ENCODE data around the gene GSC2. TPM values are rescaled to one million over a fixed set of nuclear protein-coding genes. Genes with fewer than 3 reads are reported as not detected.
A peak's percentile ranks its signal among the peaks of the same experiment; 100 is the strongest.

GSC2 gene
- total and polyA plus RNA-seq, 8 donors, result not detected

DNA sequence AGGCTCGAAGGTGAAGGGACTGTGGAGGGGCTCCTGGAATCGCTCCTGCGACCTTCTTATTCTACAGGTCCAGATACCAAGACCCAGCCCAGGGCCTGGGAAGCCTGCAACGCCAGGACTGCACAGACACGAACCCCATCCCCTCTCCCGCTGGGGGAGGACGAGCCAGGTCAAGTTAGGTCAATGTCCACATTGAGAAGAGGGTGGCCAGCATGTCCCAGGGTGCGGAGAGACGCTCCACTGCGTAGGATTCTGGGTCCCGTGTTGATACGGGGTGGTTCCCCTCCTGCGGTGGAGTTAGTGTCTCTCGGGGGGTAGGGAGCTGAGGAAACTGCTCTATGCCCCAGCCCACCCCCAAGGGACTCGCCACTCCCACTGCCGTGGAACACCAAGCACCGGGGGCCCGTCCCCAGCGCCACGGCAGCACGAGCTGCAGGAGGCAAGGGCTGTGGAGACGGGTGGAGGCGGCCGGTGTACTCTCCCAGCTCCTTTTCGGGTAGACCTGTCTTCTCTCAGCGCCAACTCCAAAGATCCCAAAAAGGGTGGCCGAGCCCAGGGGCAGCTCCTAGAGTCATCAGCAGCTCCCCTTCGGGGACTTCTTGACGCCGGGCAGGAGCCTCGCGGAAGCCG is 1.6 kb downstream of the GSC2 start:
- Histone ChIP-seq H3K9me3 (peaks cover 0 to 4% (median 0%) of the 10 kb centered on the region in 4 donors), H3K4me3 (peak overlapping the region in 1 of 4 donors; percentile 42), H3K4me1 (peaks cover 5 to 28% (median 21%) of the 10 kb centered on the region in 4 donors), H3K36me3 (no peaks in the 10 kb centered on the region), H3K27ac (no peak overlapping the region), H3K27me3 (peaks cover 26 to 64% (median 53%) of the 10 kb centered on the region in 3 donors)
- TF ChIP-seq POLR2AphosphoS5 (IDR thresholded peaks at IDR 0.05) (no peak), EP300 (IDR thresholded peaks at IDR 0.05) (no peak), POLR2A (IDR thresholded peaks at IDR 0.05) (no peak)
- TF ChIP-seq, protein P1, sequence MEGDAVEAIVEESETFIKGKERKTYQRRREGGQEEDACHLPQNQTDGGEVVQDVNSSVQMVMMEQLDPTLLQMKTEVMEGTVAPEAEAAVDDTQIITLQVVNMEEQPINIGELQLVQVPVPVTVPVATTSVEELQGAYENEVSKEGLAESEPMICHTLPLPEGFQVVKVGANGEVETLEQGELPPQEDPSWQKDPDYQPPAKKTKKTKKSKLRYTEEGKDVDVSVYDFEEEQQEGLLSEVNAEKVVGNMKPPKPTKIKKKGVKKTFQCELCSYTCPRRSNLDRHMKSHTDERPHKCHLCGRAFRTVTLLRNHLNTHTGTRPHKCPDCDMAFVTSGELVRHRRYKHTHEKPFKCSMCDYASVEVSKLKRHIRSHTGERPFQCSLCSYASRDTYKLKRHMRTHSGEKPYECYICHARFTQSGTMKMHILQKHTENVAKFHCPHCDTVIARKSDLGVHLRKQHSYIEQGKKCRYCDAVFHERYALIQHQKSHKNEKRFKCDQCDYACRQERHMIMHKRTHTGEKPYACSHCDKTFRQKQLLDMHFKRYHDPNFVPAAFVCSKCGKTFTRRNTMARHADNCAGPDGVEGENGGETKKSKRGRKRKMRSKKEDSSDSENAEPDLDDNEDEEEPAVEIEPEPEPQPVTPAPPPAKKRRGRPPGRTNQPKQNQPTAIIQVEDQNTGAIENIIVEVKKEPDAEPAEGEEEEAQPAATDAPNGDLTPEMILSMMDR (IDR thresholded peaks at IDR 0.05), result no peak
- 25 to 60% (median 37%) methylated on average over 13 to 33 of the region's 33 CpGs for WGBS, 5 donors
- no peak for DNase-seq
- intact Hi-C loops (cut with DNase I; ENCODE audit: low total_unique reads), result no loop called here

DNA sequence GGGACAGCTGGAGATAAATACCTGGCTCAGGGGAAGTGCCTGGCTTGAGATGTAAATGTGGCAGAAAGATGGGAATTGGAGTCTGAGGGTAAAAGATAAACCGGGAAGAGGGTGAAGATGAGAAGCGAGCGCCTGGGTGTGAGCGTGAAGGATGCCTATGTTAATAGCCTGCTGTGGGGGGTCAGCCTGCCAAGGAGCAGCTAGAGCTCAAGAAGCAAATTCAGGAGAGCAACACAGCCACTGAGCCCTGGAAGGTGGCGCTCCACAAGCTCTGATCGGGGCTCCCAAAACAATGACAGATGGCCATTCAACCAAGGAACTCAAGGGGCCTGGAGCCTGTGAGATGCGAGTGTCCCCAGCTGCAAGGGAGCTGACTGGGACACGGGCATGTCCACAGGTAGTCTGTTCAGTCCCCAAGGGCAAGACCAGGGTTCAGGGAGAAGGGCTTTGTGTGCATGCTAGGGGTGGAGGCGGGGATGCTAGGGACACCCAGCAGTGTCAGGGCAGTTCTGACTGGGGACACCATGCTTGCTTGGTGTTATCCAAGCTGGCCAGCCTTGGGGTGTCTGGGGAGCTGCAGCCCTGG is 2.8 kb downstream of the GSC2 start:
- Histone ChIP-seq H3K27ac (no peak overlapping the region), H3K4me3 (no peak overlapping the region), H3K27me3 (peaks cover 26 to 52% (median 44%) of the 10 kb centered on the region in 3 donors), H3K4me1 (peaks cover 9 to 35% (median 26%) of the 10 kb centered on the region in 4 donors), H3K36me3 (peaks cover 0 to 7% (median 5%) of the 10 kb centered on the region in 4 donors), H3K9me3 (peaks cover 0 to 4% (median 0%) of the 10 kb centered on the region in 4 donors)
- 25 to 36% (median 28%) methylated on average over 8 to 9 of the region's 9 CpGs for WGBS, 5 donors
- TF ChIP-seq EP300 (IDR thresholded peaks at IDR 0.05), result no peak
- no peak for DNase-seq
- intact Hi-C loops (cut with DNase I; ENCODE audit: low total_unique reads), result no loop called here

DNA sequence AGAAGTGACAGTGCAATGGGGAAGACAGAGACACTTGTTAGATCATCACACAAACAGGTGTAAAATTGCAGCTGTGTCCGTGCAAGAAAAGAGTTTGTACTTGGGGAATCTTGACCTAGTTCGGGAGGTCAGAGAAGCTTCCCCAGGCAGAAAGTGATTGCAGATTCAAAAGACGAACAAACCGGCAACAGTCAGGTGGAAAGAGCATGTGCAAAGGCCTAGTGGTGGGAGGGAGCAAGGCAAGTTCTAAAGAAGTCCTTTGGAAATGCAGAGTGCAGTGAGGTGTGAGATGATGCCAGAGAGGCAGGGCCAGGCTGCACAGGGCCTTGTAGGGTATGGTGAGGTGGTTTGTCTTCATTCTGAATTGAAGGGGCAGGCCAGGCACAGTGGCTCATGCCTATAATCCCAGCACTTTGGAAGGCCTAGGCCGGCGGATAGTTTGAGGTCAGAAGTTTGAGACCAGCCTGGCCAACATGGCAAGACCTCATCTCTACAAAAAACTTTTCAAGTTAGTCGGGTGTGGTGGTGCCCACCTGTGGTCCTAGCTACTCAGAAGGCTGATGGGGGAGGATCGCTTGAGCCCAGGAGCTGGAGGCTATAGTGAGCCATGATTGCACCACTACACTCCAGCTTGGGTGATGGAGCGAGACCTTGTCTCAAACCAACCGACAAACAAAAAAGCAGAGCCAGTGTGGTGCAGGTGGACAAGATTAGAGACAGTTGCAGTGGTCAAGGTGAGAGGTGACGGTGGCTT is 3.7 kb downstream of the GSC2 start:
- no peak for DNase-seq

DNA sequence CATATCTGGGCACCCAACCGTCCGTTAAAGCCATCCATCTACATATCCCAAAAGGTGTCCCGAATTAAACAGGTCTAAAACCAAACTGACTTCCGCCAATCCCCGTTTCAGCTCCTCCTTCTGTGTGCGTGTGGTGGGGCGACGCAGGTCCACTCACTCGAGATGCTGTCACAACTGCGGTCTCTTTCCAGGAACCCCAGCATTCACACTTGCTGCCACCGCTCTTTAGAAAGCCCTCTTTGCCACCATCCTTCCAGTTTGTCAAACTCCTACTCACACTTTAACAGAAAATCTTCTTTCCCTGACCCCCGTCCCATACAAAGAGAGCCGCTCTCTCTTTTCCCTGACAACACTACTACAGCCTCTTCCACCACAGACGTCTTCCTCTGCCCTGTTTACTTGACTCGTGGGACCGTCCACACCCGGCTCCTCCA is 6.1 kb downstream of the GSC2 start:
- Histone ChIP-seq H3K27ac (peak overlapping the region; percentile 71 to 89 (median 79)), H3K4me1 (peaks cover 9 to 20% (median 14%) of the 10 kb centered on the region in 4 donors), H3K4me3 (peak overlapping the region; percentile 69 to 87 (median 77)), H3K36me3 (peaks cover 28 to 40% (median 38%) of the 10 kb centered on the region in 4 donors), H3K27me3 (peaks cover 3 to 19% (median 19%) of the 10 kb centered on the region in 3 donors), H3K9me3 (no peaks in the 10 kb centered on the region)
- TF ChIP-seq EP300 (IDR thresholded peaks at IDR 0.05) (no peak), POLR2AphosphoS5 (IDR thresholded peaks at IDR 0.05) (no peak), POLR2A (IDR thresholded peaks at IDR 0.05) (no peak)
- TF ChIP-seq, protein P1 (IDR thresholded peaks at IDR 0.05), result no peak
- peak in 1 of 2 donors; percentile 40 for DNase-seq
- intact Hi-C loops (cut with DNase I; ENCODE audit: low total_unique reads), result no loop called here
- 2 to 5% (median 3%) methylated on average over 17 of the region's 17 CpGs for WGBS, 5 donors

More for the DNA sequence above, 3.7 kb downstream of the GSC2 start:
- no peak overlapping the region for H3K4me3 ChIP-seq
- no peak for TF ChIP-seq EP300 (IDR thresholded peaks at IDR 0.05)
- TF ChIP-seq POLR2A (IDR thresholded peaks at IDR 0.05), result no peak
- TF ChIP-seq, protein P1 (IDR thresholded peaks at IDR 0.05), result no peak
- TF ChIP-seq POLR2AphosphoS5 (IDR thresholded peaks at IDR 0.05), result no peak
- no peak overlapping the region for H3K27ac ChIP-seq
- peaks cover 9 to 35% (median 26%) of the 10 kb centered on the region in 4 donors for H3K4me1 ChIP-seq
- H3K9me3 ChIP-seq, result peaks cover 0 to 1% (median 0%) of the 10 kb centered on the region in 4 donors
- intact Hi-C loops (cut with DNase I; ENCODE audit: low total_unique reads), result no loop called here
- 77 to 82% (median 79%) methylated on average over 11 of the region's 11 CpGs for WGBS, 5 donors
- peaks cover 8 to 15% (median 14%) of the 10 kb centered on the region in 4 donors for H3K36me3 ChIP-seq
- peaks cover 21 to 43% (median 41%) of the 10 kb centered on the region in 3 donors for H3K27me3 ChIP-seq
